Calu3 (cell line): ENCODE measurements around the gene PMIS2. TPM values are rescaled to one million over a fixed set of nuclear protein-coding genes. Genes with fewer than 3 reads are reported as not detected.

Experiments
- BruUV-seq: library from RNA; stranded (reverse); fragments of 400-500 nt; replicated peaks from 2 replicates; lab custom pipeline; 2021; lab: Mats Ljungman, UMichigan
- CTCF ChIA-PET: fragments of 300-600 bp; sonication (Branson Sonifier 250); formaldehyde crosslinking; loops from one replicate; lab custom pipeline; 2022; ENCODE audit warnings: antibody characterized with exemption; lab: Charles Lee
- DNase-seq: peaks from one replicate; pipeline ENCODE4 v3.0.0; 2022
- H3K27ac Mint-ChIP-seq: one replicate; pipeline ENCODE4 v1.8.0; 2022; ENCODE audit warnings: mixed read lengths; ENCODE audit not compliant: unreplicated experiment
- H3K27me3 Mint-ChIP-seq: one replicate; pipeline ENCODE4 v1.8.0; 2022; ENCODE audit warnings: mixed read lengths; ENCODE audit not compliant: unreplicated experiment
- H3K36me3 Mint-ChIP-seq: one replicate; pipeline ENCODE4 v1.8.0; 2022; ENCODE audit warnings: mild to moderate bottlenecking, moderate library complexity, mixed read lengths; ENCODE audit not compliant: insufficient read depth, unreplicated experiment
- H3K4me1 Mint-ChIP-seq: one replicate; pipeline ENCODE4 v1.8.0; 2022; ENCODE audit warnings: mild to moderate bottlenecking, low read depth, mixed read lengths; ENCODE audit not compliant: unreplicated experiment
- H3K4me3 Mint-ChIP-seq: one replicate; pipeline ENCODE4 v1.8.0; 2022; ENCODE audit warnings: mild to moderate bottlenecking, low read depth, moderate library complexity, mixed read lengths; ENCODE audit not compliant: unreplicated experiment
- H3K9me3 Mint-ChIP-seq: one replicate; pipeline ENCODE4 v1.8.0; 2022; ENCODE audit warnings: low read depth, mixed read lengths; ENCODE audit not compliant: unreplicated experiment
- intact Hi-C: fragments of 100-400 bp; cut with micrococcal nuclease; formaldehyde crosslinking; loops from one replicate; pipeline ENCODE4 v1.10.0; 2022; ENCODE audit not compliant: unreplicated experiment
- total RNA-seq: library from RNA; stranded (reverse); gene quantifications from 2 replicates; pipeline ENCODE4 v1.2.3, GENCODE V29; 2022
- TF ChIP-seq, protein P1 (sequence below): fragments of 200-600 bp; IDR thresholded peaks from one replicate; pipeline ENCODE4 v1.8.0; 2022; ENCODE audit warnings: antibody characterized with exemption; ENCODE audit not compliant: unreplicated experiment

Gene PMIS2
- total RNA-seq, 1 experiment from 2014 or later = not detected

DNA sequence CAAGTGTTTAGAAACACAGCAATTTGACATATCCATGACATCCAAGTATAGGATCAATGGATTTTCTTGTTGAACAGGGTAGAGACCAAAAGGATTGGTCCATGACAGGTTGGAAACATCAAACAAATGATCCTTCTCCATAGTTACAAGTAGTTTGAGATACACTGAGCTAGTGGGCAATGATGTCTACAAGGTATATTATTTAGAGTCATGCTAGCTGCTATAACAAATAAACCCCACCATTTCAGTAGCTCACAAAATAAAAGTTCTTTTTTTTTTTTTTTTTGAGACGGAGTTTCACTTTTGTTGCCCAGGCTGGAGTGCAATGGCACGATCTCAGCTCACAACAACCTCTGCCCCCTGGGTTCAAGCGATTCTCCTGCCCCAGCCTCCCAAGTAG is 21.7 kb downstream of the PMIS2 start:
- intact Hi-C loops = no loop called here
- Mint-ChIP-seq H3K9me3 (peaks cover 9% of the 10 kb centered on the region), H3K4me3 (no peak overlapping the region), H3K27me3 (no peaks in the 10 kb centered on the region), H3K27ac (no peak overlapping the region), H3K4me1 (peaks cover 8% of the 10 kb centered on the region), H3K36me3 (peaks cover 14% of the 10 kb centered on the region)
- no peak for DNase-seq
- CTCF ChIA-PET = no interaction called here
- TF ChIP-seq, protein P1, sequence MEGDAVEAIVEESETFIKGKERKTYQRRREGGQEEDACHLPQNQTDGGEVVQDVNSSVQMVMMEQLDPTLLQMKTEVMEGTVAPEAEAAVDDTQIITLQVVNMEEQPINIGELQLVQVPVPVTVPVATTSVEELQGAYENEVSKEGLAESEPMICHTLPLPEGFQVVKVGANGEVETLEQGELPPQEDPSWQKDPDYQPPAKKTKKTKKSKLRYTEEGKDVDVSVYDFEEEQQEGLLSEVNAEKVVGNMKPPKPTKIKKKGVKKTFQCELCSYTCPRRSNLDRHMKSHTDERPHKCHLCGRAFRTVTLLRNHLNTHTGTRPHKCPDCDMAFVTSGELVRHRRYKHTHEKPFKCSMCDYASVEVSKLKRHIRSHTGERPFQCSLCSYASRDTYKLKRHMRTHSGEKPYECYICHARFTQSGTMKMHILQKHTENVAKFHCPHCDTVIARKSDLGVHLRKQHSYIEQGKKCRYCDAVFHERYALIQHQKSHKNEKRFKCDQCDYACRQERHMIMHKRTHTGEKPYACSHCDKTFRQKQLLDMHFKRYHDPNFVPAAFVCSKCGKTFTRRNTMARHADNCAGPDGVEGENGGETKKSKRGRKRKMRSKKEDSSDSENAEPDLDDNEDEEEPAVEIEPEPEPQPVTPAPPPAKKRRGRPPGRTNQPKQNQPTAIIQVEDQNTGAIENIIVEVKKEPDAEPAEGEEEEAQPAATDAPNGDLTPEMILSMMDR = no peak
- no TSS peak for BruUV-seq

DNA sequence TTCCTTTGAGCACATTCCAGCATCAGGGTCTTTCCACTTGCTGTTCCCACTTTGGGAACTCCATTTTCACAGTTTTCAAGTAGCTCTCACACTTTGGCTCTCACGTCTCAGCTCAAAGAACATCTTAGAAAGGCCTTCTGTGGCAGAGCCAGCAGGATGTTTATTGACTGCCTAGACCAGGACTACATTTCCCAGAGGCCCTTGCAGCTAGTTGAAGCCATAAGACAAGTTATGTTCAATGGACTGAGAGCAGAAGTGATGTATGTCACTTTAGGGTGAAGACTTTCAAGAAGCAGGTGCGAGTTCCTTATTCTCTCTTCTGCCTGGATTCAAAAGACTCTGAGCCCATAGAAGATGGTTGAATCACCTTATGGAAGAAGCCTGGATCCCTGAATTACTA is 22.3 kb downstream of the PMIS2 start:
- Mint-ChIP-seq H3K4me1 (peaks cover 8% of the 10 kb centered on the region), H3K4me3 (no peak overlapping the region), H3K36me3 (peaks cover 20% of the 10 kb centered on the region), H3K27ac (no peak overlapping the region), H3K27me3 (no peaks in the 10 kb centered on the region), H3K9me3 (peaks cover 9% of the 10 kb centered on the region)
- TF ChIP-seq, protein P1 = no peak
- DNase-seq = no peak
- no TSS peak for BruUV-seq
- CTCF ChIA-PET = no interaction called here
- intact Hi-C loops = no loop called here

DNA sequence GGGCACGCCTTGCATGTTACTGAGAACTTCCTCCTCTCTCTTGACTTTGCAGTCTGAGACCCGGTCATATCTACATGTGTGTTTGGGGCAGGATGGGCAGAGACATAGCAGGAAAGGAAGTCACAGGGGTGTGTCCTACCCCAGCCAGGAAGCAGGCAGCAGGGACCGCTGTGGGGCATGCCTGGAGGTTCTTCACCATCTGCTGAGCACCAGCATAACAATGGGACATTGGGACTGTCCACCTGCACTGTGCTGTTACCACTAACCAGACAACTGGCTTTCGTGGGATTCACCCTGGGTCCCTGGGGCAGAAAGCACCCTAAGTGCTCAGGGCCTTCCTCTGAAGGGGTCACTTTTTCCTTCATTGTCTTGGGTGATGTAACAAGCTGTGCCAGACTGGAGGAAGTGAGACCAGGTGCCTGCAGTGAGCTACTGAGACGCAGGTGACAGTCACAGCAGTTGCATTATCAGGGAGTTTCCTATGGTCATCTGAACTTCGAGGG is 23.9 kb downstream of the PMIS2 start:
- peaks cover 2% of the 10 kb centered on the region for H3K4me1 Mint-ChIP-seq

DNA sequence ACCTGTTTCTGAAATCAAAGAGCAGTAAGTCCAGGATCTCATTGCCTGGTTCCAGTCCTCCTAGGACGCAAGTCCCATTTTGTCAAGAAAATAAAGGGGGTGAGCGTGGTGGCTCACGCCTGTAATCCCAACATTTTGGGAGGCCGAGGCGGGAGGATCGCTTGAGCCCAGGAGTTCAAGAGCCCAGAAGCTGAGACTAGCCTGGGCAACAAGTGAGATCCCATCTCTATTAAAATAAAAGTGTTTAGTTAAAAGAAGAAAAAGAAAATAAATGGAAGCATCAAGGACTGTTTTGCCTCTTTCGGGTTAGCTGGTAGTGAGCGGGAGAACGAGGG is 26.2 kb downstream of the PMIS2 start:
- TF ChIP-seq, protein P1 = no peak
- H3K4me3 Mint-ChIP-seq = peak overlapping the region; percentile 93
- H3K36me3 Mint-ChIP-seq = peaks cover 21% of the 10 kb centered on the region
- H3K27ac Mint-ChIP-seq = peak overlapping the region; percentile 99
- no TSS peak for BruUV-seq
- CTCF ChIA-PET = interaction anchor here (1.0 to 1.3 kb wide), 4 partner anchors 32 to 102 kb away, joined by 3 to 5 read pairs (median 3); partner anchors contain the start of gene ATP4A
- no peaks in the 10 kb centered on the region for H3K4me1 Mint-ChIP-seq
- intact Hi-C loops = no loop called here
- H3K27me3 Mint-ChIP-seq = no peaks in the 10 kb centered on the region
- peaks cover 2% of the 10 kb centered on the region for H3K9me3 Mint-ChIP-seq
- no peak for DNase-seq

More for the DNA sequence above, 23.9 kb downstream of the PMIS2 start:
- CTCF ChIA-PET = interaction anchor here (1.0 kb wide), 1 partner anchor 11 kb away, joined by 3 read pairs; no protein-coding TSS in a partner anchor
- H3K9me3 Mint-ChIP-seq = peaks cover 6% of the 10 kb centered on the region
- no peaks in the 10 kb centered on the region for H3K27me3 Mint-ChIP-seq
- peaks cover 24% of the 10 kb centered on the region for H3K36me3 Mint-ChIP-seq
- TF ChIP-seq, protein P1 = no peak
- intact Hi-C loops = no loop called here
- H3K4me3 Mint-ChIP-seq = no peak overlapping the region
- no TSS peak for BruUV-seq
- no peak for DNase-seq
- H3K27ac Mint-ChIP-seq = no peak overlapping the region
